ENCODE data around the gene OR7D2.

OR7D2 gene

GRCh38 chr19:9159891-9160290 lies 18.9 kb upstream of the OR7D2 start:
- H3K27ac ChIP-seq (ENCODE audit: low read depth, low read length), result no peak overlapping the region
- H3K4me3 ChIP-seq (ENCODE audit: insufficient read depth, low read length, poor library complexity, severe bottlenecking), result no peak overlapping the region
- H3K27me3 ChIP-seq (ENCODE audit: low read length), result no peaks in the 10 kb centered on the region
- H3F3A ChIP-seq (ENCODE audit: insufficient read depth), result no peaks in the 10 kb centered on the region
- H2AFZ ChIP-seq (ENCODE audit: low read depth, low read length, severe bottlenecking), result no peak overlapping the region
- H3K9ac ChIP-seq (ENCODE audit: low read length), result no peak overlapping the region
- TF ChIP-seq EZH2phosphoT487 (conservative IDR thresholded peaks at IDR 0.05; ENCODE audit: low read length) (no peak), CTCF (IDR thresholded peaks at IDR 0.05; ENCODE audit: insufficient read depth, low read length, poor library complexity, severe bottlenecking) (no peak)
- H4K20me1 ChIP-seq (ENCODE audit: low read depth, low read length), result peaks cover 14% of the 10 kb centered on the region; the same call in 1 of the 2 replicates
- no peak overlapping the region for H3K4me2 ChIP-seq (ENCODE audit: low read depth, low read length, poor library complexity, severe bottlenecking)
- peaks cover 28% of the 10 kb centered on the region; the same call in 1 of the 2 replicates for H3K36me3 ChIP-seq (ENCODE audit: low read length)
- H3K79me2 ChIP-seq (ENCODE audit: insufficient read depth, low read length), result peaks cover 18% of the 10 kb centered on the region
- no peaks in the 10 kb centered on the region for H3K9me3 ChIP-seq (ENCODE audit: insufficient read depth, low read length)
- no peaks in the 10 kb centered on the region for H3K9me2 ChIP-seq (replicated peaks; ENCODE audit: insufficient read depth, low read length)

GRCh38 chr19:9161427-9161826 lies 17.4 kb upstream of the OR7D2 start:
- Histone ChIP-seq H3K4me2 (ENCODE audit: low read depth, low read length, poor library complexity, severe bottlenecking) (no peak overlapping the region), H3K9me3 (ENCODE audit: insufficient read depth, low read length) (no peaks in the 10 kb centered on the region), H3K36me3 (ENCODE audit: low read length) (peaks cover 28% of the 10 kb centered on the region; the same call in 1 of the 2 replicates), H3F3A (ENCODE audit: insufficient read depth) (no peaks in the 10 kb centered on the region), H3K9me2 (replicated peaks; ENCODE audit: insufficient read depth, low read length) (no peaks in the 10 kb centered on the region), H3K27ac (ENCODE audit: low read depth, low read length) (no peak overlapping the region), H2AFZ (ENCODE audit: low read depth, low read length, severe bottlenecking) (no peak overlapping the region), H3K9ac (ENCODE audit: low read length) (no peak overlapping the region), H3K4me3 (ENCODE audit: insufficient read depth, low read length, poor library complexity, severe bottlenecking) (no peak overlapping the region), H3K27me3 (ENCODE audit: low read length) (no peaks in the 10 kb centered on the region), H4K20me1 (ENCODE audit: low read depth, low read length) (peaks cover 8% of the 10 kb centered on the region; the same call in 1 of the 2 replicates), H3K79me2 (ENCODE audit: insufficient read depth, low read length) (peaks cover 2% of the 10 kb centered on the region; the same call in 1 of the 2 replicates)
- TF ChIP-seq CTCF (IDR thresholded peaks at IDR 0.05; ENCODE audit: insufficient read depth, low read length, poor library complexity, severe bottlenecking) (no peak), EZH2phosphoT487 (conservative IDR thresholded peaks at IDR 0.05; ENCODE audit: low read length) (no peak)

GRCh38 chr19:9165261-9165660 lies 13.5 kb upstream of the OR7D2 start:
- H2AFZ ChIP-seq (ENCODE audit: low read depth, low read length, severe bottlenecking), result no peak overlapping the region
- no peaks in the 10 kb centered on the region for H3K9me2 ChIP-seq (replicated peaks; ENCODE audit: insufficient read depth, low read length)
- no peak overlapping the region for H3K4me3 ChIP-seq (ENCODE audit: insufficient read depth, low read length, poor library complexity, severe bottlenecking)
- H3K27me3 ChIP-seq (ENCODE audit: low read length), result no peaks in the 10 kb centered on the region
- peaks cover 19% of the 10 kb centered on the region; the same call in 1 of the 2 replicates for H3K36me3 ChIP-seq (ENCODE audit: low read length)
- no peaks in the 10 kb centered on the region for H3F3A ChIP-seq (ENCODE audit: insufficient read depth)
- H3K79me2 ChIP-seq (ENCODE audit: insufficient read depth, low read length), result no peaks in the 10 kb centered on the region
- H3K9ac ChIP-seq (ENCODE audit: low read length), result no peak overlapping the region
- H4K20me1 ChIP-seq (ENCODE audit: low read depth, low read length), result peaks cover 8% of the 10 kb centered on the region; the same call in 1 of the 2 replicates
- no peak overlapping the region for H3K27ac ChIP-seq (ENCODE audit: low read depth, low read length)
- H3K4me2 ChIP-seq (ENCODE audit: low read depth, low read length, poor library complexity, severe bottlenecking), result no peak overlapping the region
- TF ChIP-seq CTCF (IDR thresholded peaks at IDR 0.05; ENCODE audit: insufficient read depth, low read length, poor library complexity, severe bottlenecking) (no peak), EZH2phosphoT487 (conservative IDR thresholded peaks at IDR 0.05; ENCODE audit: low read length) (no peak)
- H3K9me3 ChIP-seq (ENCODE audit: insufficient read depth, low read length), result no peaks in the 10 kb centered on the region

Data from SU-DHL-6 (cell line).